Measurements from ENCODE around the gene SLC9A8. TPM values are rescaled to one million over a fixed set of nuclear protein-coding genes. Genes with fewer than 3 reads are reported as not detected.

SLC9A8 gene
- total RNA-seq, 1 experiment from 2014 or later, result 7.5 TPM

DNA sequence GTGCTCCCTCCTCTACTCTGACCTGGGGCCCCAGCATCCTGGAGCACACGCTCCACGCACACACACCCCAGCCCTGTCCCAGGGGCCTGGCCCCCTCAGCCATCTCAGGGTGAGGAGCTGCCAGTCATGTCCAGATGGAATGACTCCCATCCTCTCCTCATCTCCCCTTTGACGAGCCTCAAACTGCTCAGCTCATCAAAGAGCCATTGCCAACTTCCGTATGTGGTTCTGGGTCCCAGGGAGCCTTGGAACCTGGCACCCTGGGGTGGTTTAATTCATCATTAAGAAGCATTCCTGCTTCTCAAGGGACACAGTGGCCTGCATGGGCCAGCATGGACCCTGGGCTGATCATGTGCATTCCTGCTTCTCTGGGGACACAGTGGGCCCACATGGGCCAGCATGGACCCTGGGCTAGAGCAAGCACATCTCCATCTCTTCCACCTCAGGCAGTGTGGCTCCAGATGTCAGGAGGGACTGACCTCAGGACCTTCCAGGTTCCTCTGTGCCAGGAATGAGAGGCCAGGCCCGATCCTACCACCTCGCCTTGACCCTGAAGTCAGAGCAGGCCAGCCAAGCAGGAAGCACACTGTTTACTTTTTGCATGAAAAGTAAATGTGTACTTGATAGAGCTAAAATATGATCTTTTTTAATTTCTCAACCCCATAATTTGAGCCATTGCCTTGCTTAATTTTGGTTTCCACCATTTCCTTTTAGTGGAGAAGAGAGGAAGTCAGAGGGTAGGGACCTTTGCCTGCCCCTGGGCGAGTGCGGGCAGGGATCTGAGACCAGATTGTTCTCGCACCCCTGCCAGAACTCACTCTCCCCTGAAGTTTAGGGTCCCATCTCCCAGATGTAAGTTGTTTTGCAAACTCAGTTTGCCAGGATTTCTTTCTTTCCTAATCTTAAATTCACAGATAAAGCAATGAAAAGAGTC is 76.6 kb downstream of the SLC9A8 start:
- Histone ChIP-seq H2BK12ac (ENCODE audit: insufficient read length, low read depth, low read length) (no peak overlapping the region), H2BK15ac (ENCODE audit: low read depth, low read length) (no peak overlapping the region), H2BK5ac (ENCODE audit: insufficient read length, low read length) (no peak overlapping the region), H4K8ac (replicated peaks; ENCODE audit: insufficient read length, low read depth, low read length) (no peak overlapping the region), H2BK20ac (ENCODE audit: low read depth, low read length, poor library complexity, severe bottlenecking) (no peak overlapping the region), H3K14ac (ENCODE audit: insufficient read depth, low read length) (no peak overlapping the region), H3K79me2 (ENCODE audit: insufficient read depth, low read length) (no peaks in the 10 kb centered on the region), H2BK120ac (ENCODE audit: low read depth, low read length, poor library complexity, severe bottlenecking) (no peak overlapping the region), H3K56ac (ENCODE audit: insufficient read length, low read depth, low read length) (no peak overlapping the region), H3K4me1 (ENCODE audit: insufficient read depth, low read length) (no peaks in the 10 kb centered on the region), H3K9me3 (ENCODE audit: control insufficient read depth, low read depth, low read length) (no peaks in the 10 kb centered on the region), H4K20me1 (ENCODE audit: control insufficient read depth, insufficient read depth, insufficient read length) (no peaks in the 10 kb centered on the region), H3K27ac (ENCODE audit: insufficient read length, low read depth, low read length) (no peak overlapping the region), H3K27me3 (ENCODE audit: insufficient read depth, low read length) (no peaks in the 10 kb centered on the region), H4K91ac (ENCODE audit: insufficient read length, low read depth, low read length) (no peak overlapping the region), H3K4ac (ENCODE audit: low read depth, low read length) (no peak overlapping the region), H3K18ac (ENCODE audit: insufficient read length, low read depth, low read length) (no peak overlapping the region), H3K9ac (ENCODE audit: extremely low read depth, insufficient read length, low read length) (no peak overlapping the region), H3K79me1 (ENCODE audit: insufficient read depth, low read depth, low read length, poor library complexity, severe bottlenecking) (no peaks in the 10 kb centered on the region), H3T11ph (ENCODE audit: low read length) (no peak overlapping the region), H3K23ac (ENCODE audit: insufficient read length, low read depth, low read length) (no peak overlapping the region), H2AK5ac (ENCODE audit: insufficient read length, low read length) (no peak overlapping the region), H3K23me2 (ENCODE audit: insufficient read length, low read depth, low read length, poor library complexity, severe bottlenecking) (no peaks in the 10 kb centered on the region), H2AFZ (ENCODE audit: low read length) (no peak overlapping the region), H4K5ac (ENCODE audit: insufficient read length, low read depth, low read length) (no peak overlapping the region), H3K4me2 (ENCODE audit: insufficient read depth, insufficient read length, low read length) (no peak overlapping the region)
- TF ChIP-seq, protein P1, sequence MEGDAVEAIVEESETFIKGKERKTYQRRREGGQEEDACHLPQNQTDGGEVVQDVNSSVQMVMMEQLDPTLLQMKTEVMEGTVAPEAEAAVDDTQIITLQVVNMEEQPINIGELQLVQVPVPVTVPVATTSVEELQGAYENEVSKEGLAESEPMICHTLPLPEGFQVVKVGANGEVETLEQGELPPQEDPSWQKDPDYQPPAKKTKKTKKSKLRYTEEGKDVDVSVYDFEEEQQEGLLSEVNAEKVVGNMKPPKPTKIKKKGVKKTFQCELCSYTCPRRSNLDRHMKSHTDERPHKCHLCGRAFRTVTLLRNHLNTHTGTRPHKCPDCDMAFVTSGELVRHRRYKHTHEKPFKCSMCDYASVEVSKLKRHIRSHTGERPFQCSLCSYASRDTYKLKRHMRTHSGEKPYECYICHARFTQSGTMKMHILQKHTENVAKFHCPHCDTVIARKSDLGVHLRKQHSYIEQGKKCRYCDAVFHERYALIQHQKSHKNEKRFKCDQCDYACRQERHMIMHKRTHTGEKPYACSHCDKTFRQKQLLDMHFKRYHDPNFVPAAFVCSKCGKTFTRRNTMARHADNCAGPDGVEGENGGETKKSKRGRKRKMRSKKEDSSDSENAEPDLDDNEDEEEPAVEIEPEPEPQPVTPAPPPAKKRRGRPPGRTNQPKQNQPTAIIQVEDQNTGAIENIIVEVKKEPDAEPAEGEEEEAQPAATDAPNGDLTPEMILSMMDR (conservative IDR thresholded peaks at IDR 0.05), result no peak
- Mint-ChIP-seq H3K27ac (peak overlapping the region in 1 of 3 experiments; percentile 79; a peak in 3 of 7 replicates), H3K27me3 (ENCODE audit: low read depth) (peaks cover 1% of the 10 kb centered on the region), H3K9me3 (no peaks in the 10 kb centered on the region), H3K4me3 (no peak overlapping the region; a peak in 1 of 5 replicates), H3K36me3 (ENCODE audit: insufficient read depth in 1 of 3, low read depth in 3 of 3) (peaks cover 3 to 11% (median 11%) of the 10 kb centered on the region in 3 experiments; a peak in 5 of 7 replicates), H3K4me1 (peaks cover 28 to 51% of the 10 kb centered on the region in 2 experiments)
- no CpG with 5 or more reads among the region's 9 CpGs for WGBS (ENCODE audit: extremely low coverage, insufficient read length, low lambda C conversion rate)
- no peak for DNase-seq

Data from H9 (cell line).